NCI-H226 (cell line): ENCODE results near the gene SLC1A4.
"Not testable (repeated sequence)": the region's sequence is repeated elsewhere in the genome, so short reads cannot be mapped to it uniquely, and the experiment has no call there.

Source experiments
- DNase-seq: peaks from one replicate; pipeline ENCODE4 v3.0.0-alpha.2; 2015

The SLC1A4 gene

GRCh38 chr2:64966839-64967238 lies 22.4 kb upstream of the SLC1A4 start:
- no peak for DNase-seq

- no peak for DNase-seq
These were observed 21.6 kb upstream of the SLC1A4 start for GRCh38 chr2:64967601-64968000.

- not testable (repeated sequence) for DNase-seq
These were observed 20.1 kb upstream of the SLC1A4 start for GRCh38 chr2:64969086-64969485.

- DNase-seq, result no peak
These were observed 18.7 kb upstream of the SLC1A4 start for GRCh38 chr2:64970495-64970894.

GRCh38 chr2:64972426-64972825 lies 16.8 kb upstream of the SLC1A4 start:
- no peak for DNase-seq

GRCh38 chr2:64972876-64973275 lies 16.3 kb upstream of the SLC1A4 start:
- no peak for DNase-seq

GRCh38 chr2:64975232-64975821 lies 13.9 kb upstream of the SLC1A4 start:
- peak; percentile 55 for DNase-seq

GRCh38 chr2:64976276-64976675 lies 12.9 kb upstream of the SLC1A4 start:
- no peak for DNase-seq

GRCh38 chr2:64978514-64979268 lies 10.5 kb upstream of the SLC1A4 start:
- DNase-seq, result no peak

GRCh38 chr2:64979744-64980143 lies 9.5 kb upstream of the SLC1A4 start:
- no peak for DNase-seq

- DNase-seq, result no peak
These were observed 9.0 kb upstream of the SLC1A4 start for GRCh38 chr2:64980183-64980582.

- no peak for DNase-seq
These were observed 6.8 kb upstream of the SLC1A4 start for GRCh38 chr2:64982311-64982857.

- no peak for DNase-seq
These were observed 6.3 kb upstream of the SLC1A4 start for GRCh38 chr2:64982932-64983331.

GRCh38 chr2:64985447-64985846 lies 3.8 kb upstream of the SLC1A4 start:
- no peak for DNase-seq

- peak; percentile 34 for DNase-seq
These were observed 1.9 kb upstream of the SLC1A4 start for GRCh38 chr2:64987001-64987955.

- DNase-seq, result peak; percentile 66
These were observed 1.2 kb upstream of the SLC1A4 start for GRCh38 chr2:64987956-64988419.

- peak; percentile 82 for DNase-seq
These were observed 626 bp upstream of the SLC1A4 start for GRCh38 chr2:64988420-64989125.

GRCh38 chr2:64989982-64990614 lies 899 bp downstream of the SLC1A4 start:
- DNase-seq, result no peak

GRCh38 chr2:64990876-64991275 lies 1.7 kb downstream of the SLC1A4 start:
- DNase-seq, result no peak

- no peak for DNase-seq
These were observed 3.0 kb downstream of the SLC1A4 start for GRCh38 chr2:64992218-64992617.

- DNase-seq, result no peak
These were observed 3.8 kb downstream of the SLC1A4 start for GRCh38 chr2:64992990-64993389.

GRCh38 chr2:64995041-64995440 lies 5.8 kb downstream of the SLC1A4 start:
- DNase-seq, result no peak
